Activated naive CD4-positive, alpha-beta T cell treated with anti-CD3 and anti-CD28 coated beads, Interleukin-2, amount 10 ng/mL, durations not matched to agents 5 hours and 36 hours (primary cell): ENCODE measurements around the gene OR7A17. TPM values are rescaled to one million over a fixed set of nuclear protein-coding genes. Genes with fewer than 3 reads are reported as not detected.

ENCODE experiments used
- total RNA-seq, 2 experiments: library from RNA; stranded (reverse); gene quantifications; one replicate each; pipeline ENCODE4 v1.2.3, GENCODE V29; 2021

Gene OR7A17
- total RNA-seq: not detected

GRCh38 chr19:14886032-14886431, at the start of gene OR7A17:
Gene OR7A17, minus strand, starts transcription at chr19:14886132. Its CDS starts 4,777 bp downstream, at chr19:14881355.

GRCh38 chr19:14848822-14849221, 37.1 kb downstream of the OR7A17 start, which contains the start of gene OR7A10:
Gene OR7A10, minus strand, starts transcription at chr19:14848922. Its CDS starts 7,045 bp downstream, at chr19:14841877.

GRCh38 chr19:14835011-14835410, 50.9 kb downstream of the OR7A17 start, which contains the start of the genes OR7A5 and OR7C1:
Gene OR7A5, minus strand, starts transcription at chr19:14835185. Its CDS starts 6,944 bp downstream, at chr19:14828241.
Gene OR7C1, minus strand, starts transcription at chr19:14835185. Its CDS starts 35,049 bp downstream, at chr19:14800136.

Other genes starting within 250 kb of the OR7A17 start
- not detected for gene ADGRE3, start 211.3 kb downstream of the OR7A17 start, total RNA-seq
- gene ZNF333, start 196.1 kb downstream of the OR7A17 start, total RNA-seq: 10 to 100 TPM; 13.5 to 14.5 TPM
- under 1 TPM; 0.45 to 0.51 TPM for gene ADGRE2, start 107.6 kb downstream of the OR7A17 start, total RNA-seq
- not detected for gene OR7A5, start 50.9 kb downstream of the OR7A17 start, total RNA-seq
- gene OR7C1, start 50.9 kb downstream of the OR7A17 start, total RNA-seq: not detected
- not detected for gene OR7A10, start 37.2 kb downstream of the OR7A17 start, total RNA-seq
- gene OR7C2, start 55.4 kb upstream of the OR7A17 start, total RNA-seq: not detected
- not detected for gene SLC1A6, start 93.7 kb upstream of the OR7A17 start, total RNA-seq
- not detected for gene CASP14, start 163.3 kb upstream of the OR7A17 start, total RNA-seq
- not detected for gene OR1I1, start 196.1 kb upstream of the OR7A17 start, total RNA-seq
- under 1 TPM in 1 of 2 experiments, not detected in 1; 0.30 TPM for gene SYDE1, start 221.3 kb upstream of the OR7A17 start, total RNA-seq